ENCODE data around the gene CD70.

- TF ChIP-seq CTCF (IDR thresholded peaks at IDR 0.05) (no peak), POLR2A (IDR thresholded peaks at IDR 0.05) (no peak)
These were observed 20.2 kb upstream of the CD70 start for GRCh38 chr19:6610934-6611852.

Measured in uterus (tissue), 2 donors.